Effector CD4-positive, alpha-beta T cell (primary cell): Measurements from ENCODE around the gene HAPLN3.

ENCODE experiments used
- DNase-seq: peaks from one replicate; pipeline ENCODE4 v3.0.0-alpha.2; 2020

HAPLN3 gene

GRCh38 chr15:88858934-88859333 lies 36.4 kb downstream of the HAPLN3 start:
- DNase-seq = no peak

GRCh38 chr15:88852476-88852875 lies 42.9 kb downstream of the HAPLN3 start:
- DNase-seq = no peak

GRCh38 chr15:88849376-88850072 lies 45.8 kb downstream of the HAPLN3 start:
- DNase-seq = no peak

GRCh38 chr15:88848203-88848602 lies 47.1 kb downstream of the HAPLN3 start:
- DNase-seq = no peak

- no peak for DNase-seq
These were observed 48.2 kb downstream of the HAPLN3 start for GRCh38 chr15:88847144-88847543.

- DNase-seq = no peak
These were observed 49.7 kb downstream of the HAPLN3 start for GRCh38 chr15:88845616-88846015.

- no peak for DNase-seq
These were observed 50.5 kb downstream of the HAPLN3 start for GRCh38 chr15:88844749-88845386.

GRCh38 chr15:88843334-88843733 lies 52.0 kb downstream of the HAPLN3 start:
- no peak for DNase-seq

- DNase-seq = no peak
These were observed 53.2 kb downstream of the HAPLN3 start for GRCh38 chr15:88842156-88842555.

GRCh38 chr15:88841236-88841635 lies 54.1 kb downstream of the HAPLN3 start:
- DNase-seq = no peak

- DNase-seq = no peak
These were observed 55.4 kb downstream of the HAPLN3 start for GRCh38 chr15:88839961-88840360.

- no peak for DNase-seq
These were observed 56.2 kb downstream of the HAPLN3 start for GRCh38 chr15:88839146-88839545.

- DNase-seq = no peak
These were observed 56.7 kb downstream of the HAPLN3 start for GRCh38 chr15:88838667-88839066.

- DNase-seq = no peak
These were observed 59.7 kb downstream of the HAPLN3 start for GRCh38 chr15:88835646-88836045.

GRCh38 chr15:88835119-88835518 lies 60.2 kb downstream of the HAPLN3 start:
- DNase-seq = no peak

- DNase-seq = no peak
These were observed 61.0 kb downstream of the HAPLN3 start for GRCh38 chr15:88834211-88834812.

GRCh38 chr15:88833731-88834100 lies 61.6 kb downstream of the HAPLN3 start:
- no peak for DNase-seq

- DNase-seq = no peak
These were observed 62.3 kb downstream of the HAPLN3 start for GRCh38 chr15:88832820-88833730.

- no peak for DNase-seq
These were observed 65.3 kb downstream of the HAPLN3 start for GRCh38 chr15:88830016-88830415.

GRCh38 chr15:88828791-88829190 lies 66.6 kb downstream of the HAPLN3 start:
- DNase-seq = no peak
